Loucy (cell line): ENCODE measurements around the gene SLC30A3.

Experiments used
- H2AFZ ChIP-seq: fragments of 200-600 bp; sonication (generic); 2 replicates; pipeline ENCODE4 v1.6.0; 2016; ENCODE audit warnings: antibody characterized with exemption, mild to moderate bottlenecking, low read length, moderate library complexity
- H3F3A ChIP-seq: fragments of 200-600 bp; 2 replicates; pipeline ENCODE4 v1.6.0; 2016; ENCODE audit warnings: antibody characterized with exemption, low read depth, mild to moderate bottlenecking
- H3K27me3 ChIP-seq: fragments of 200-600 bp; sonication (generic); 2 replicates; pipeline ENCODE4 v1.6.1; 2014; ENCODE audit warnings: low read length, mild to moderate bottlenecking; ENCODE audit not compliant: insufficient read depth, poor library complexity, severe bottlenecking
- H3K36me3 ChIP-seq: fragments of 200-600 bp; sonication (generic); 2 replicates; pipeline ENCODE4 v1.6.1; 2016; ENCODE audit warnings: low read length; ENCODE audit not compliant: insufficient read depth
- H3K4me1 ChIP-seq: fragments of 200-600 bp; sonication (generic); 2 replicates; pipeline ENCODE4 v1.5.1; 2014; ENCODE audit warnings: low read length, mild to moderate bottlenecking; ENCODE audit not compliant: insufficient read depth, poor library complexity, severe bottlenecking
- H3K4me2 ChIP-seq: fragments of 200-600 bp; sonication (generic); 2 replicates; pipeline ENCODE4 v1.6.0; 2014; ENCODE audit warnings: antibody characterized with exemption, low read length, low read depth, mild to moderate bottlenecking; ENCODE audit not compliant: poor library complexity, severe bottlenecking
- H3K4me3 ChIP-seq: fragments of 200-600 bp; sonication (generic); 2 replicates; pipeline ENCODE4 v1.5.1; 2014; ENCODE audit warnings: low read length, mild to moderate bottlenecking, mixed read lengths; ENCODE audit not compliant: poor library complexity, severe bottlenecking
- H3K79me2 ChIP-seq: fragments of 200-600 bp; sonication (generic); 2 replicates; pipeline ENCODE4 v1.6.1; 2014; ENCODE audit warnings: low read length; ENCODE audit not compliant: insufficient read depth
- H3K9ac ChIP-seq: fragments of 200-600 bp; sonication (generic); 2 replicates; pipeline ENCODE4 v1.6.0; 2014; ENCODE audit warnings: mild to moderate bottlenecking, low read depth, low read length, moderate library complexity; ENCODE audit not compliant: poor library complexity, severe bottlenecking
- H3K9me2 ChIP-seq: fragments of 200-600 bp; sonication (generic); replicated peaks from 2 replicates; pipeline ENCODE4 v1.6.1; 2016; ENCODE audit warnings: low read depth, low read length, mixed read lengths
- H3K9me3 ChIP-seq: fragments of 200-600 bp; sonication (generic); 2 replicates; pipeline ENCODE4 v1.6.1; 2014; ENCODE audit warnings: mild to moderate bottlenecking, antibody characterized with exemption, low read length, low read depth; ENCODE audit not compliant: insufficient read depth
- H4K20me1 ChIP-seq: fragments of 200-600 bp; sonication (generic); 2 replicates; pipeline ENCODE4 v1.6.0; 2014; ENCODE audit warnings: antibody characterized with exemption, low read length, mild to moderate bottlenecking; ENCODE audit not compliant: insufficient read depth, poor library complexity, severe bottlenecking
- CTCF ChIP-seq: fragments of 200-600 bp; sonication (generic); conservative IDR thresholded peaks from 2 replicates; pipeline ENCODE4 v1.5.1; 2014; ENCODE audit warnings: mild to moderate bottlenecking, antibody characterized with exemption, low read length
- EZH2phosphoT487 ChIP-seq: fragments of 200-600 bp; IDR thresholded peaks from 2 replicates; pipeline ENCODE4 v1.6.1; 2018; ENCODE audit warnings: antibody characterized with exemption, mild to moderate bottlenecking, moderate library complexity, borderline replicate concordance

Gene SLC30A3

GRCh38 chr2:27249891-27250651 lies 12.8 kb downstream of the SLC30A3 start:
- H3K27me3 ChIP-seq = no peaks in the 10 kb centered on the region
- H3K4me1 ChIP-seq = no peaks in the 10 kb centered on the region
- H3K4me3 ChIP-seq = no peak overlapping the region
- TF ChIP-seq CTCF (peak; percentile 54), EZH2phosphoT487 (no peak)
- no peaks in the 10 kb centered on the region for H4K20me1 ChIP-seq
- no peaks in the 10 kb centered on the region for H3K36me3 ChIP-seq
- H2AFZ ChIP-seq = no peak overlapping the region
- no peak overlapping the region for H3K4me2 ChIP-seq
- no peaks in the 10 kb centered on the region for H3K9me3 ChIP-seq
- H3K9ac ChIP-seq = no peak overlapping the region
- H3K9me2 ChIP-seq = no peaks in the 10 kb centered on the region
- no peaks in the 10 kb centered on the region for H3K79me2 ChIP-seq
- H3F3A ChIP-seq = no peaks in the 10 kb centered on the region

GRCh38 chr2:27249159-27249890 lies 13.5 kb downstream of the SLC30A3 start:
- TF ChIP-seq CTCF (no peak), EZH2phosphoT487 (no peak)
- H3K27me3 ChIP-seq = no peaks in the 10 kb centered on the region
- no peaks in the 10 kb centered on the region for H4K20me1 ChIP-seq
- H3K9me3 ChIP-seq = no peaks in the 10 kb centered on the region
- H3K36me3 ChIP-seq = peaks cover 4% of the 10 kb centered on the region; the same call in 1 of the 2 replicates
- no peak overlapping the region for H2AFZ ChIP-seq
- H3K9me2 ChIP-seq = no peaks in the 10 kb centered on the region
- H3K79me2 ChIP-seq = no peaks in the 10 kb centered on the region
- no peak overlapping the region for H3K4me3 ChIP-seq
- H3K4me1 ChIP-seq = no peaks in the 10 kb centered on the region
- H3F3A ChIP-seq = no peaks in the 10 kb centered on the region
- no peak overlapping the region for H3K4me2 ChIP-seq
- H3K9ac ChIP-seq = no peak overlapping the region

DNA sequence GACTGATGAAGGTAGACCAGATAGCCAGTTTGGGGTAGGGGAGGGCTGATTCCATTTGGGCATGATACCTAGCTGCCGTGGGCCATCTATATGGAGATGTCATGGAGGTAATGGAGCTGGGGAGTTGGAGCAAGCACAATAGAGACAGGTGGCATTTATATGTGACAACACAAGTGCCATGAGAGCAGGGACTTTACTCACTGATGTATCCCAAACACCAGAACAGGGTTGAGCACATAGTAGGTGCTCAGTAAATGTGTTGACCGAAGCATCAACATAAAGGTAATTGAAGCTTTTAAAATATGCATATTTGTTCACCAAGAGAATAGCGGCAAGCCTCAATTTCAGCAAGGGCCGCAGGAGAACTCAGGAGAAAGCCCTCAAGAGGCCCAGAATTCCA lies 15.0 kb downstream of the SLC30A3 start:
- no peak overlapping the region for H2AFZ ChIP-seq
- H3K36me3 ChIP-seq = peaks cover 18% of the 10 kb centered on the region; the same call in 1 of the 2 replicates
- H3K27me3 ChIP-seq = no peaks in the 10 kb centered on the region
- no peaks in the 10 kb centered on the region for H3K9me2 ChIP-seq
- TF ChIP-seq CTCF = no peak
- TF ChIP-seq EZH2phosphoT487 = no peak
- no peaks in the 10 kb centered on the region for H3K9me3 ChIP-seq
- H3K4me3 ChIP-seq = no peak overlapping the region
- no peaks in the 10 kb centered on the region for H3K79me2 ChIP-seq
- no peak overlapping the region for H3K4me2 ChIP-seq
- H4K20me1 ChIP-seq = no peaks in the 10 kb centered on the region
- H3K9ac ChIP-seq = no peak overlapping the region
- H3K4me1 ChIP-seq = no peaks in the 10 kb centered on the region
- no peaks in the 10 kb centered on the region for H3F3A ChIP-seq
